Activated T-cell treated with anti-CD3 and anti-CD28 coated beads, Interleukin-2, amount 50 U/mL, for 72 hours (primary cell): ENCODE measurements around the gene SPEN. TPM values are rescaled to one million over a fixed set of nuclear protein-coding genes. Genes with fewer than 3 reads are reported as not detected.

Experiments
- ATAC-seq, 2 donors: fragments of 150-1000 bp; cut with Tn5 transposase; replicated peaks in 1 of 2; 2 replicates each; pipeline ENCODE4 v1.10.0; 2021; ENCODE audit warnings: moderate library complexity in 2 of 2, mild to moderate bottlenecking in 1 of 2
- DNase-seq, 2 donors: peaks; one replicate each; pipeline ENCODE4 v3.0.0; 2021 to 2022; ENCODE audit warnings: mixed read lengths in 1 of 2
- H3K27ac Mint-ChIP-seq: one replicate; pipeline ENCODE4 v1.8.0; 2022; ENCODE audit warnings: mild to moderate bottlenecking, moderate library complexity, mixed read lengths
- H3K27me3 Mint-ChIP-seq: one replicate; pipeline ENCODE4 v1.8.0; 2022; ENCODE audit warnings: low read depth, mixed read lengths
- H3K36me3 Mint-ChIP-seq, 2 donors: one replicate each; pipeline ENCODE4 v1.8.0; 2022; ENCODE audit warnings: mixed read lengths in 2 of 2, mild to moderate bottlenecking in 1 of 2; ENCODE audit not compliant: insufficient read depth in 2 of 2
- H3K4me1 Mint-ChIP-seq: one replicate; pipeline ENCODE4 v1.8.0; 2022; ENCODE audit warnings: low read depth, mixed read lengths
- H3K4me3 Mint-ChIP-seq, 2 donors: one replicate each; pipeline ENCODE4 v1.8.0; 2022; ENCODE audit warnings: mild to moderate bottlenecking in 2 of 2, mixed read lengths in 2 of 2, moderate library complexity in 2 of 2
- H3K9me3 Mint-ChIP-seq, 2 donors: one replicate each; pipeline ENCODE4 v1.8.0; 2022; ENCODE audit warnings: mixed read lengths in 2 of 2
- total RNA-seq, 2 donors: library from RNA; stranded (reverse); gene quantifications; one replicate each; pipeline ENCODE4 v1.2.3, GENCODE V29; 2022

The SPEN gene
- total RNA-seq, 2 donors from 2014 or later: 53.5 to 56.9 TPM

DNA sequence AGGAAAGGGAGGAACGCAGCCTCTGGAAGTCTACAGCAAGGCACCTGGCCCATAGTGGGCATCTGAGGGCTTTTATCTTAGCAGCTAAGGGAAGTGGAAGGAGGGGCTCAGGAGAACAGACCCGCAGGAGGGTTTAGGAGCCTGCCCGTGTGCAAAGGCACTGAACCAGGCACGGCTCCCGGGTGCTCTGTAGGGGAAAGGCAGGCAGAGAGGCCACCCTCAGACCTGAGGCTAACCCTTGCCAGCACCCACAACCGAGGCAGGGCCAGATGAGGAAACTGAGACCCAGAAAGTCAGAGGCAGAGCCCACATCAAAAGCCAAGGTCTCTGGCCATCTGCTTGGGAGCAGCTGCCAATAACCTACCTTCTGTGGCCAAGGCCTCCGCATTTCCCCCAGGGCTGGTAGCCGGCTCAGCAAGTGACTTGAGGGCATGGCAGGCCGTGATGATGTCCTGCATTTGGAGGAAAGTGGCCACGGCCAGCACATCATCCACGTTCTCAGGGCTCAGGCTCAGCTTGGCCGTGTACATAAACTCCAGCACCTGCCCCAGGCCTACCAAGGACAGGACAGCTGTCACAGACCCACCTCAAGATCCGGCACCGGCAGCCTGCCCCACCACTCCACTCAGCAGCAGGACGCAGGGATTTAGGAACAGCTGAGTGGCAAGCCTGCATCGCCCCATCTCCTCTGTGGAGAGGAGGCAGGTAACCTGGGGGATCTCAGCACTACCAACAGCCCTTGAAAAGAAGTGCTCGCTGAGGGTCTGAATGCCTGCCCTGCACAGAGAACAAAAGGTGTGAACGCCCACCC, 99.3 kb downstream of the SPEN start:
- Mint-ChIP-seq H3K27me3 (no peaks in the 10 kb centered on the region), H3K4me3 (peak overlapping the region in 1 of 2 donors; percentile 19), H3K9me3 (no peaks in the 10 kb centered on the region), H3K4me1 (peaks cover 51% of the 10 kb centered on the region), H3K36me3 (peaks cover 3 to 10% of the 10 kb centered on the region in 2 donors), H3K27ac (peak overlapping the region; percentile 72)
- no peak for ATAC-seq
- no peak for DNase-seq

DNA sequence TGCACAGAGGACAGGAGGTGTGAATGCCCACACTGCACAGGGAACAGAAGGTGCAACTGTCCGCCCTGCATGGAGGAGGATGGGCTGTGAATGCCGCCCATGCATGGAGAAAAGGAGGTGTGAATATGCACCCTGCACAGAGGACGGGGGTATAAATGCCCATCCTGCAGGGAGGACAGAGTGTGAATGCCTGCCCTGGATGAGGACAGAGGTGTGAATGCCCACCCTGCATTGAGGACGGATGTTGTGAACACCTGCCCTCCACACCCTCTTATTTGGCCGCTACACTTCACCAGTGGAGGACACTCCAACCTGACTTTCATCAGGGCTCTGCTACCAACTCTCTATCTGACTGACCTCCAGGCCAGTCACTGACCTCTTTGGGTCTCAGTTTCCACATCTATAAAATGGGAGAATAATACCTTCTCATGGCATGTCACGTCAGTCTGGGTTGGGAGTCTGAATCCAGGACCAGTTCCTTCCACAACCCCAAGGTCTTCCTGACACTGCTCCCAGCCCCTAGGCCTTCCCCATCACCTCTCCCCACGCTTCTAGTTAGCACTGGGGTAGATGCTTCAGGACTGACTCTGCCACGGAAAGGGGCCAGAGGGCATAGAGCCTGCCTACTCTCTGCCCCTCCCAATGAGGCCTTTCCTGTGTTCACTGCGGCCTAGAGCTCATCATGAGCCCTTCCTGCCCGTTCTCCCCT, 100.0 kb downstream of the SPEN start:
- H3K4me3 Mint-ChIP-seq: peak overlapping the region; percentile 74 to 82
- H3K4me1 Mint-ChIP-seq: peaks cover 58% of the 10 kb centered on the region
- H3K27me3 Mint-ChIP-seq: no peaks in the 10 kb centered on the region
- no peak for DNase-seq
- no peaks in the 10 kb centered on the region for H3K9me3 Mint-ChIP-seq
- H3K36me3 Mint-ChIP-seq: peaks cover 3 to 10% of the 10 kb centered on the region in 2 donors
- peak overlapping the region; percentile 94 for H3K27ac Mint-ChIP-seq
- ATAC-seq: no peak

DNA sequence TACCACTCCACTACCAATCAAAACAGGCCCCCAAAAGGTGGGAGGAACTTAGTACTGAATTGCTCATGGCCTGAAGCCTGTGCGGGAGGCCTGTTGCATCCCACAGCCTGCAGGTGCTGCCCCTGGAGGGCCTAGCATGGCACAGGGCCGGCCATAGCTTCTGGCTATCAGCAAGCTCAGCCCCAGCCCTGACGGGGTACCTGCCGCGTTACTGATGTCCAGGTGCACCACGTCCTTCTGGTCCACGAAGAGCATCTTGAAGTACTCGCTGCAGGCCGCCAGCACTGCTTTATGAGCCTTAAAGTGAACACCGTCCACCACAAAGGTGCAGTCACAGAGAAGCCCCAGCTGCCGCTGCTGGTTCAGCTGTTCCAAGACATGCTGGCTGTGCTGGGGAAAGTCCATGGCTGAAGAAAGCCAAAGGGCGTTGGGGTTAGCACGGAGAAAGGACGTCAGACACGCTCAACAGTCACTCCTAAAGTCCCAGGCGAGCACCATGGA, 100.6 kb downstream of the SPEN start:
- DNase-seq: peak; percentile 36 to 52
- Mint-ChIP-seq H3K4me3 (peak overlapping the region; percentile 74 to 82), H3K27me3 (no peaks in the 10 kb centered on the region), H3K4me1 (peaks cover 64% of the 10 kb centered on the region), H3K36me3 (peaks cover 3 to 10% of the 10 kb centered on the region in 2 donors), H3K27ac (peak overlapping the region; percentile 94), H3K9me3 (no peaks in the 10 kb centered on the region)
- peak in 1 of 2 donors; percentile 22 for ATAC-seq

DNA sequence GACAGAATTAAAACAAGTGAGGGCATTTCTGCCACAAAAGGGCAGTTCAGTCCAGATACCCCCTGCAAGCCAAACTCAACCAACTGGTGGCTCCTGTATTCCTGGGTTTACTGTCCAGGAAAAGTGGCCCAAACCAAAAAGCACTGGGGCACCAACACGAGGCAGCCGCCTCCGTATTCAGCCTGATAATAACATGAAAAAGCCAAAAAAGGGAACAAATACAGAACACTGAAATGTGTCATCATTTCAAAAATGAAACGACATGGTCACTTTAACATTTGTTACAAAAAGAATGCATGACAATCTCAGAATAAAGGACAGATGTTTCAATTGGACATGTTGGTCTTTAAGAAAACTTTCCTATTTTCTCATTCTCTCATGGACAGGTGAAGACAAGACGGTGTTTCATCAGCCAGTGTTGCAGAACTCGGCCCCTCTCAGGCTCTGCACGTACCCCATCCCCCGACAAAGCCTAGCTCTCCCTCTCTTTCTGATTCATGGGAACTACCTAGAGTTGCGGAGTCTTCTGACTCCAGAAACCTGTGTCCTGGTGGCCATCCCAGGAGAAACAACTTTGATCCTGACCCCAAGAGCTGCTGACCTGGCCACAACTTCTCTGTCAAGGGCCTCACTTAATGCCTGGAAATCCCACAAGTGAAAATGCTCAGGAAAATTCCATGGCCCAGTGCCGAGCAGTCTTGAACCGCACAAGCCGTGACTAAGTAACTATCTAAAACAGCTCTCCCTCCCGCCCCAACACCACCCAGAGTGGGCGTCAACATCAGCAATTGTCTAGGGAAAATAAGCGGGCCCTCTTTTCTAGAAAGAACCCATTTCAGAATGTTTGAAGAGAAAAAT, 101.3 kb downstream of the SPEN start:
- Mint-ChIP-seq H3K9me3 (no peaks in the 10 kb centered on the region), H3K4me3 (peak overlapping the region; percentile 74 to 82), H3K27ac (peak overlapping the region; percentile 94), H3K27me3 (no peaks in the 10 kb centered on the region), H3K4me1 (peaks cover 71% of the 10 kb centered on the region), H3K36me3 (peaks cover 3 to 10% of the 10 kb centered on the region in 2 donors)
- ATAC-seq (peak; percentile 4 to 18), DNase-seq (peak in 1 of 2 donors; percentile 41)

DNA sequence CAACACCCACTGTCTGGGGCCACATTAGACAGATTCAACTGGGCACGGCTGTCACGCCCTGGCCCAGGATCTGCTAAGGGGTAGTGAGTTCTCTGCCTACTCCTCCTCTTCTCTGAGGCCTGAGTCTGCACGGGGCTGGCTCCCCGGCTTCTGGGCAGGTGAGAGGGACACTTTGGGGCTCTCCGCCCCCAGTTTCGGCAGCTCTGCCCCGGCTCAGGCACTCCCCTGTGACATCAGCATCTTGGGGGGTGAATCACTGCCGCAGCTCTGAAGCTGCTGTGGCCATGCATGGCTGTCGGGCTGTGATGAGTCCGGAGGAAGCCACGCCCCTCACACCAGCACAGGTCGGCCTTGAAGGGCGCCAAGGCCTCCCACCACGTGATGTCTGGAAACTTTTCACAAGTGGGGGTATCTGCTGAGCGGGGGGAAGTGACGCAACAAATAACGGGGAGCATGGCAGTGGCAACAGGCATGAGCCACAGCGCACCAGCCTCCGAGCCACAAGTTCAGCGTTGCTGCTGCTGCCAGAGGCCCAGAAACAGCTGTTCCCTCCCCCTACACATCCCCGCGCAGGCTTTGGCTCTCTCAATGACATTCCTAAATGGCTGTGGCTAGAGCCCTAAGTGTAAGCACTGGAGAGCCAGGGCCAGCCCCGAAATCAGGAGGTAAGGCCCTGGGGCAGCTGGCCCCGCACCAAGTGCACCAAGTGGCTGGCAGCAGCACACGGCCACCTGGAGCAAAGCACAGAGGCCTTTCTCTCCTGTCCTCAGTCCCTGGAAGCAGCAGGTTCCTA, 102.1 kb downstream of the SPEN start:
- Mint-ChIP-seq H3K4me3 (peak overlapping the region; percentile 74 to 82), H3K36me3 (peaks cover 3 to 10% of the 10 kb centered on the region in 2 donors), H3K27ac (peak overlapping the region; percentile 94), H3K9me3 (no peaks in the 10 kb centered on the region), H3K27me3 (no peaks in the 10 kb centered on the region), H3K4me1 (peaks cover 79% of the 10 kb centered on the region)
- ATAC-seq: peak; percentile 76 to 77
- DNase-seq: peak; percentile 90 to 91

DNA sequence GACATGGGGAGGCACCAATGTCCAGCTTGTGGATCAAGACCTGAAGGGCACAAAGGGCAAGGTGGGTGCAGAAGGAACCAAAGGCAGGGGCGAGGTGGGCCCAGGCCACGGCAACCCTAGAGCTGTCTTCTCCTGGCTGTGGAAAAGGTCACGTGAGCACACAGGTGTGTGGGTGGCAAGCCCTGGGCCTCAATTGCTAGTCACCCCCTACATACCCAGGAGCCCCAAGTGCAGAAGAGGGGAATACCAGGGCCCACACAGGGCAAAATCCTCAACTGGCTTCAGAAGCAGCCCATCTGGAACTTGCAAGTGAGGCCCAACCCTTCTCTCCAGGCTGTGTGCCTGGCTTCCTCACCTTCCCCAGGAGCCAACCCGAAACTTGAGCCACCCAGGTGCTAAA, 102.8 kb downstream of the SPEN start:
- DNase-seq (peak; percentile 61 to 71), ATAC-seq (peak; percentile 18 to 45)
- Mint-ChIP-seq H3K9me3 (no peaks in the 10 kb centered on the region), H3K27me3 (no peaks in the 10 kb centered on the region), H3K4me1 (peaks cover 85% of the 10 kb centered on the region), H3K36me3 (peaks cover 3 to 10% of the 10 kb centered on the region in 2 donors), H3K4me3 (peak overlapping the region; percentile 74 to 82), H3K27ac (peak overlapping the region; percentile 94)

DNA sequence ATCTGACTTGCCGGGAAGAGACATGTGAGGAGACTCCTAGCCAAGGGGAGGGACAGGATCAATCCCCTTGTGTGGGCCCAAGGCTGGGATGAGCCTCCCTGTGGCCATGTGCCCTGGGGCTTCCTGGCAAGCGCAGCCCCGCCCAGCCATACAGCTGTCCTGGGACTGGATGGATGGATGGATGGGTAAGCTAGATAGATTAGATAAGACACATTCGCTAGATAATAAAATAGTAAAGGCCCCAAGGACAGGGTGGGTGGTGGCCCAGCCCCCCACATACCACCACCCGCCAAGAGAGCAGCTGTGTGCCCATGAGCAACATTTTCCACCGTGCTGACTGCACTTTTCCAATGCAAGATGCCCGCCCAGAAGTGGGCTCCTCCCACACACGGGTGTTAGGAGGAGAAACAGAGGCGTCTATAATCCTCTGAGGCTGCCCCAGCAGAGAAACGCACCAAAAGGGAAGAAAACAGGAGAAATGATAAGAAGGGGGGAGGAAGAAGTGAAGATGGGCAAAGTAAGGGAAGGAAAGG, 103.3 kb downstream of the SPEN start:
- Mint-ChIP-seq H3K27me3 (no peaks in the 10 kb centered on the region), H3K4me1 (peaks cover 90% of the 10 kb centered on the region), H3K4me3 (peak overlapping the region; percentile 74 to 82), H3K9me3 (no peaks in the 10 kb centered on the region), H3K27ac (peak overlapping the region; percentile 94), H3K36me3 (peaks cover 3 to 10% of the 10 kb centered on the region in 2 donors)
- ATAC-seq: peak; percentile 22 to 34
- peak; percentile 84 to 85 for DNase-seq

DNA sequence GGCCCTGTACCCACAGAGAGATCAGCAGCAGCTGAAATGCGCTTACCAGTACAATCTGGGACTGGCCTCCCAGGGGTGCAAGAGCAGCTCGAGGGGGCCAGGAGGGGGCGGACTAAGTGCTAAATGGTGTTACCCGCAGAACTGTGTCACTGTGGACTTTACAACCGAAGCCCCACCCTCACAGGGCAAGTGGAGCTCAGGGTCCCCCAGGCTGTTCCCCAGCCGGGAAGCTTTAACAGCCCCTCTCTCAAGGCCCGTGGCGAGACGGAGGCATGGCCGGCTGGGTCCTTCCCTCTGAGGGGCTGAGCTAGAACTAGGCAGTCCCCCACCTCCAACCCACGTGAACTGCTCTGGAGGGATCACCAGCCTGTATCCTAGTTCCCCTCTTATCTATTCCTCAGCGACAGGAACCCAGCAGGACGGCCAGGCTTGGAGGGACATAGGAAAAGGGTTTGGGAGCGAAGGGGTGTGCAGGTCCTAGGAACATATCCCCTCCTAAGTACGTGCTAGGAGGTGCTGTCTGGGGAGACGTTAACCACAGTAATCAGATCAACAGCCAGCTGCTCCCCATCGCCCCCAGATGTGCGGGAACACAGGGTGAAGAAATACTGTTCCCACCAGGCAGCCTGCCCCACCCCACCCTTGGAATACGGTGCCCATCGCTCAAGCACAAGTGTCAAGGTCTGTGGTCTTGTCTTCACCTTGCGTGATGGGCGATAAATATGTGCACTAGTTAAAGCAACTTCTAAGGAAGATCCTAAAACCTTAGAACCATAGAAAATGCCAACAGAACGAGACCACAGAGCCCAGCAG, 104.0 kb downstream of the SPEN start:
- Mint-ChIP-seq H3K4me3 (peak overlapping the region; percentile 74 to 82), H3K9me3 (no peaks in the 10 kb centered on the region), H3K4me1 (peaks cover 97% of the 10 kb centered on the region), H3K36me3 (peaks cover 4 to 8% of the 10 kb centered on the region in 2 donors), H3K27ac (peak overlapping the region; percentile 94), H3K27me3 (no peaks in the 10 kb centered on the region)
- ATAC-seq (peak; percentile 13 to 17), DNase-seq (peak; percentile 65 to 68)

DNA sequence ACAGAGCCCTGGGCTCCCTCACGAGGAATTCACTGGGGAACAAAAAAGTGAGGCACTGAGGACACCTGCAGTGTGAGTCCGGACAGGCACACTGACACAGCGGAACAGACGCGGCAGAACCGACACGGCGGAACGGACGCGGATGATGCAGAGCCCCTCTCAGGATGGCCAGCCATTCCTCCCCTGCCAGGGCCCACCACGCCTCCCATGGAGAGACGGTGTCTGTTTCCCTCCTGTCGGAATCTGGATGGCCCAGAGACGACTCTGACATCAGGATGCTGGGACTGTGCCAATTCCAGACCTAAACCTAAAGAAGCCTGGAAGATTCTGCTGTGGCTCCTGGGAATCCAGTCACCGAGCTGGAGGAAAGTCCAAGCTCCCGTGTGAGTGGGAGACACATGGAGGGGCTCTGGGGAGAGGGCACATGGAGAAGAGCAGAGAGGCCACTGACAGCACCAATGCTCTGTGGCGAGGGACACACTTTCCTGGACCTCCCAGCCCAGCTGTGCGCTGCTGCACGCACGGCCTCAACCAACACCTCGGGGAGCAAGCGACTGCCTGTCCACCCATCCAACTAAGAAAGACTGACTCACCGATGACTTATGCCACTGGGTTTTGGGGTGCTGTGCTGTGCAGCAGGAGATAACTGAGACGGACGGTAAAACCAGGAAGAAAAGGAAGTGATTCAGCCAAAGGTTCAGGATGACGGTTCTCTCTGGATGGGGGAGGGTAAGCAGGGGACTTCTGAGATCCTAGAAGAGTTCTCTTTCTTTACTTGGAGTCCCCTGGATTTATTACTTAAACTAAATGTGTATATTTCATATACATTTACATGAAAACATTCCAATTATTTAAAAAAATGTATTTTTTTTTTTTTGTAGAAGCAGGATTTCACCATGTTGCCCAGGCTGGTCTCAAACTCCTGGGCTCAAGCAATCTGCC, 105.1 kb downstream of the SPEN start:
- H3K36me3 Mint-ChIP-seq: peaks cover 4 to 8% of the 10 kb centered on the region in 2 donors
- no peaks in the 10 kb centered on the region for H3K9me3 Mint-ChIP-seq
- no peaks in the 10 kb centered on the region for H3K27me3 Mint-ChIP-seq
- H3K27ac Mint-ChIP-seq: peak overlapping the region; percentile 14
- DNase-seq (peak; percentile 52 to 70), ATAC-seq (peak; percentile 36 to 41)
- H3K4me3 Mint-ChIP-seq: peak overlapping the region; percentile 74 to 82
- peaks cover 98% of the 10 kb centered on the region for H3K4me1 Mint-ChIP-seq

DNA sequence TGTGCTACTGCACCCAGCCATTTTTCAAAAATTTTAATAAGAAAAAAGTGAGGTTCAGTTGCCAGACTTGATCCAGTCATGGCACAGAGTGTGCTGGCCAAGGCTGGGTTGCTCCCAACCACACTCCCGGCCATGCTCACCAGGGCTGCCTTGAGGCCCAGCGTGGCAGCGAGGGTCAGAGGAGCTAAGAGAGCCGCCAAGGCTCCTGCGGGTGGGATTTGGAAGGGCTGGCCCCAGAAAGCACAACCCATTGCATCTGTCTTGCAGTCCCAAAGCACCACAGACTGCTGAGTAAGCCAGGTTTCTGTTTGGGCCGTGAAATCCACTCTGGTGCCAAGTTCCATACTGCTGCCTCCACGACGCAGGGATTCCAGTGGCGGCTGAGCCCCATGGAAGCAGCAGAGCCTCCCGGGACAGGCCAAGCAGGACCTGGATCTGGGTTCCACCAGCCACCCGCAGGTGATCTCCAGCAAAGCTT, 105.8 kb downstream of the SPEN start:
- no peak for ATAC-seq
- Mint-ChIP-seq H3K9me3 (no peaks in the 10 kb centered on the region), H3K27me3 (no peaks in the 10 kb centered on the region), H3K4me3 (peak overlapping the region; percentile 7 to 37), H3K27ac (peak overlapping the region; percentile 63), H3K36me3 (peaks cover 2 to 5% of the 10 kb centered on the region in 2 donors), H3K4me1 (peaks cover 98% of the 10 kb centered on the region)
- DNase-seq: no peak
